Thyroid gland (tissue), 4 donors: ENCODE measurements around the gene STAG2. TPM values are rescaled to one million over a fixed set of nuclear protein-coding genes. Genes with fewer than 3 reads are reported as not detected.

Source experiments
- DNase-seq, 2 donors: peaks; one replicate each; pipeline ENCODE4 v3.0.0-alpha.2; 2019
- H3K27ac ChIP-seq, 3 donors: fragments of 200-600 bp; sonication (generic); 1 replicate in 2 of 3; 2 replicates in 1 of 3; pipeline ENCODE4 v1.5.1; 2016 to 2019; ENCODE audit warnings: mild to moderate bottlenecking in 1 of 3, moderate library complexity in 1 of 3
- H3K27me3 ChIP-seq: fragments of 200-600 bp; sonication (generic); one replicate; pipeline ENCODE4 v1.5.1; 2019
- H3K36me3 ChIP-seq, 2 donors: fragments of 200-600 bp; sonication (generic); one replicate each; pipeline ENCODE4 v1.5.1; 2016 to 2019
- H3K4me1 ChIP-seq, 2 donors: fragments of 200-600 bp; sonication (generic); one replicate each; pipeline ENCODE4 v1.5.1; 2017 to 2019
- H3K4me3 ChIP-seq, 3 donors: fragments of 200-600 bp; sonication (generic); replicated peaks in 1 of 3; 1 replicate in 2 of 3; 2 replicates in 1 of 3; pipeline ENCODE4 v1.5.1; 2016; ENCODE audit warnings: mild to moderate bottlenecking in 1 of 3
- H3K9me3 ChIP-seq: fragments of 200-600 bp; sonication (generic); one replicate; pipeline ENCODE4 v1.5.1; 2017
- CTCF ChIP-seq, 6 experiments: fragments of 200-600 bp in 3 of 6; fragments of 450-650 bp in 3 of 6; sonication (generic) in 3 of 6; IDR thresholded peaks; one replicate each; pipeline ENCODE4 v1.5.1; 2016 to 2019; ENCODE audit warnings: antibody characterized with exemption in 6 of 6, mild to moderate bottlenecking in 2 of 6, inconsistent platforms in 1 of 6, moderate library complexity in 1 of 6
- POLR2A ChIP-seq, 2 donors: fragments of 450-650 bp; IDR thresholded peaks; one replicate each; pipeline ENCODE4 v1.6.1; 2017; ENCODE audit warnings: antibody characterized with exemption in 2 of 2, mild to moderate bottlenecking in 2 of 2, moderate library complexity in 1 of 2
- WGBS, 2 donors: methylation state at CpG; one replicate each; pipeline ENCODE4 v1.1.5; 2017; 5-methylcytosine and 5-hydroxymethylcytosine counted together
- intact Hi-C: fragments of 100-400 bp; cut with DNase I; formaldehyde crosslinking; loops from one replicate; pipeline ENCODE4 v1.15.1; 2023
- total RNA-seq, 4 donors: library from RNA; depleted of rRNA; stranded (reverse); fragments of >200 nt; gene quantifications; one replicate each; pipeline ENCODE4 v1.2.3, GENCODE V29; 2016

The STAG2 gene
- total RNA-seq, 4 donors from 2014 or later = 88.0 to 108 (median 104) TPM

GRCh38 chrX:123964156-123964834, 2.8 kb downstream of the STAG2 start:
- WGBS, 2 donors = 1 to 3% methylated on average over 2 of the region's 2 CpGs
- intact Hi-C loops = no loop called here
- Histone ChIP-seq H3K9me3 (no peaks in the 10 kb centered on the region), H3K27ac (peak overlapping the region in 1 of 3 donors; percentile 44), H3K36me3 (no peaks in the 10 kb centered on the region), H3K4me1 (peaks cover 0 to 5% of the 10 kb centered on the region in 2 donors), H3K27me3 (no peaks in the 10 kb centered on the region), H3K4me3 (no peak overlapping the region)
- TF ChIP-seq CTCF (IDR thresholded peaks at IDR 0.05) = no peak
- TF ChIP-seq POLR2A (IDR thresholded peaks at IDR 0.05) = no peak
- DNase-seq = no peak

- no peak overlapping the region for H3K27ac ChIP-seq
- 95 to 96% methylated on average over 6 of the region's 6 CpGs for WGBS, 2 donors
- no peak for DNase-seq
- intact Hi-C loops = no loop called here
- TF ChIP-seq POLR2A (IDR thresholded peaks at IDR 0.05) (no peak), CTCF (IDR thresholded peaks at IDR 0.05) (no peak)
- H3K27me3 ChIP-seq = no peaks in the 10 kb centered on the region
- peaks cover 0 to 5% of the 10 kb centered on the region in 2 donors for H3K4me1 ChIP-seq
- H3K4me3 ChIP-seq = no peak overlapping the region
- H3K36me3 ChIP-seq = no peaks in the 10 kb centered on the region
- no peaks in the 10 kb centered on the region for H3K9me3 ChIP-seq
Observed at GRCh38 chrX:123965712-123966111, 4.2 kb downstream of the STAG2 start.

- H3K9me3 ChIP-seq = no peaks in the 10 kb centered on the region
- H3K27ac ChIP-seq = no peak overlapping the region
- TF ChIP-seq POLR2A (IDR thresholded peaks at IDR 0.05) = no peak
- TF ChIP-seq CTCF (IDR thresholded peaks at IDR 0.05) = no peak
- intact Hi-C loops = no loop called here
- H3K4me1 ChIP-seq = peaks cover 0 to 5% of the 10 kb centered on the region in 2 donors
- no peak for DNase-seq
- H3K36me3 ChIP-seq = no peaks in the 10 kb centered on the region
- H3K4me3 ChIP-seq = no peak overlapping the region
- WGBS, 2 donors = 90 to 94% methylated on average over 7 of the region's 7 CpGs
- H3K27me3 ChIP-seq = no peaks in the 10 kb centered on the region
Observed at GRCh38 chrX:123967497-123967896, 6.0 kb downstream of the STAG2 start.

GRCh38 chrX:123968383-123969050, 7.0 kb downstream of the STAG2 start:
- DNase-seq = no peak
- TF ChIP-seq POLR2A (IDR thresholded peaks at IDR 0.05) (no peak), CTCF (IDR thresholded peaks at IDR 0.05) (no peak)
- intact Hi-C loops = no loop called here
- H3K27ac ChIP-seq = no peak overlapping the region
- peaks cover 0 to 3% of the 10 kb centered on the region in 2 donors for H3K4me1 ChIP-seq
- H3K4me3 ChIP-seq = no peak overlapping the region
- 65 to 71% methylated on average over 4 to 5 of the region's 5 CpGs for WGBS, 2 donors
- H3K36me3 ChIP-seq = no peaks in the 10 kb centered on the region
- H3K27me3 ChIP-seq = no peaks in the 10 kb centered on the region
- no peaks in the 10 kb centered on the region for H3K9me3 ChIP-seq

- Histone ChIP-seq H3K27ac (no peak overlapping the region), H3K36me3 (no peaks in the 10 kb centered on the region), H3K27me3 (no peaks in the 10 kb centered on the region), H3K4me3 (no peak overlapping the region), H3K9me3 (no peaks in the 10 kb centered on the region), H3K4me1 (peaks cover 0 to 8% of the 10 kb centered on the region in 2 donors)
- no peak for DNase-seq
- TF ChIP-seq POLR2A (IDR thresholded peaks at IDR 0.05) = no peak
- no peak for TF ChIP-seq CTCF (IDR thresholded peaks at IDR 0.05)
- intact Hi-C loops = no loop called here
- WGBS, 2 donors = 64 to 66% methylated on average over 5 of the region's 5 CpGs
Observed at GRCh38 chrX:123971982-123972381, 10.5 kb downstream of the STAG2 start.
